H1 (cell line): ENCODE measurements around the gene ATP9B. TPM values are rescaled to one million over a fixed set of nuclear protein-coding genes. Genes with fewer than 3 reads are reported as not detected.

Experiments
- CTCF ChIA-PET: fragments of 300-600 bp; sonication (Branson Sonifier 250); formaldehyde crosslinking; loops from one replicate; lab custom pipeline; 2021; ENCODE audit not compliant: partially characterized antibody; lab: Charles Lee
- POLR2A ChIA-PET: fragments of 300-600 bp; sonication (Branson Sonifier 250); formaldehyde crosslinking; loops from one replicate; lab custom pipeline; 2021; ENCODE audit warnings: inconsistent platforms; ENCODE audit not compliant: partially characterized antibody; lab: Charles Lee
- DNase-seq, 2 experiments: peaks; one replicate each; pipeline versions ENCODE4 v3.0.0 to v3.0.0-alpha.2; 2010 to 2022; ENCODE audit warnings: low spot score in 2 of 2, low read depth in 1 of 2, mixed read lengths in 1 of 2
- FAIRE-seq: peaks from 2 replicates; lab custom pipeline; 2011; peaks lifted over from hg19 to GRCh38; lab: Jason Lieb, UNC
- H2AFZ ChIP-seq: 2 replicates; pipeline ENCODE4 v1.8.1; 2012; ENCODE audit warnings: low read length, inconsistent platforms
- H2AK5ac ChIP-seq: 2 replicates; pipeline ENCODE4 v1.6.1; 2013; ENCODE audit warnings: low read depth, low read length
- H2BK120ac ChIP-seq: replicated peaks from 2 replicates; pipeline ENCODE3; 2013; ENCODE audit warnings: low read depth, low read length, inconsistent platforms
- H2BK12ac ChIP-seq: 2 replicates; pipeline ENCODE4 v1.6.1; 2013; ENCODE audit warnings: low read depth, low read length
- H2BK15ac ChIP-seq: 2 replicates; pipeline ENCODE4 v1.6.1; 2013; ENCODE audit warnings: low read length
- H2BK20ac ChIP-seq: 2 replicates; pipeline ENCODE4 v1.6.1; 2013; ENCODE audit warnings: low read length
- H2BK5ac ChIP-seq: 2 replicates; pipeline ENCODE4 v1.6.1; 2013; ENCODE audit warnings: low read depth, low read length
- H3K14ac ChIP-seq: 2 replicates; pipeline ENCODE4 v1.6.1; 2013; ENCODE audit warnings: inconsistent platforms; ENCODE audit not compliant: insufficient read length
- H3K18ac ChIP-seq: 2 replicates; pipeline ENCODE4 v1.6.1; 2013; ENCODE audit warnings: low read length; ENCODE audit errors: extremely low read depth
- H3K23ac ChIP-seq: 2 replicates; pipeline ENCODE4 v1.6.1; 2013; ENCODE audit warnings: inconsistent platforms; ENCODE audit not compliant: insufficient read length
- H3K23me2 ChIP-seq: 2 replicates; pipeline ENCODE4 v1.6.1; 2013; ENCODE audit warnings: low read depth, low read length
- H3K27ac ChIP-seq: 2 replicates; pipeline ENCODE4 v1.6.1; 2011; ENCODE audit warnings: low read depth, low read length, inconsistent platforms
- H3K27me3 ChIP-seq, 4 experiments: replicated peaks in 1 of 4; 1 replicate in 1 of 4; 2 replicates in 3 of 4; pipeline versions ENCODE4 v1.6.1 to v1.8.1; 2011 to 2013; ENCODE audit warnings: low read length in 3 of 4, mild to moderate bottlenecking in 3 of 4, inconsistent platforms in 2 of 4, mixed read lengths in 2 of 4, moderate library complexity in 1 of 4; ENCODE audit not compliant: control insufficient read depth in 3 of 4, insufficient read depth in 3 of 4; ENCODE audit errors: extremely low read depth in 1 of 4
- H3K36me3 ChIP-seq, 4 experiments: 2 replicates each; pipeline versions ENCODE4 v1.6.1 to v1.8.1; 2011 to 2013; ENCODE audit warnings: mild to moderate bottlenecking in 4 of 4, low read length in 3 of 4, moderate library complexity in 2 of 4, control low read depth in 1 of 4, inconsistent platforms in 1 of 4; ENCODE audit not compliant: insufficient read depth in 4 of 4, control insufficient read depth in 2 of 4
- H3K4ac ChIP-seq: replicated peaks from 2 replicates; pipeline ENCODE3; 2013; ENCODE audit warnings: low read length, low read depth, mixed read lengths, inconsistent platforms; ENCODE audit not compliant: insufficient read length
- H3K4me1 ChIP-seq, 4 experiments: replicated peaks in 1 of 4; 1 replicate in 1 of 4; 2 replicates in 3 of 4; pipeline versions ENCODE4 v1.6.1 to v1.8.1; 2011 to 2013; ENCODE audit warnings: low read length in 3 of 4, inconsistent platforms in 2 of 4, mixed read lengths in 1 of 4; ENCODE audit not compliant: insufficient read depth in 4 of 4, control insufficient read depth in 3 of 4
- H3K4me2 ChIP-seq, 2 experiments: 2 replicates each; pipeline versions ENCODE4 v1.6.1 to v1.8.1; 2011 to 2013; ENCODE audit warnings: low read depth in 2 of 2, low read length in 2 of 2, control low read depth in 1 of 2, inconsistent platforms in 1 of 2, mild to moderate bottlenecking in 1 of 2; ENCODE audit not compliant: insufficient read depth in 1 of 2
- H3K4me3 ChIP-seq, 4 experiments: fragments of 200-600, 300-600 bp in 1 of 4; sonication (generic), shearing (Covaris generic), sonication (Bioruptor Twin) in 1 of 4; 2 replicates each; pipeline versions ENCODE4 v1.5.1 to v1.8.1; 2011 to 2016; ENCODE audit warnings: low read length in 4 of 4, low read depth in 3 of 4, control low read depth in 2 of 4, inconsistent platforms in 2 of 4, mild to moderate bottlenecking in 2 of 4, mixed read lengths in 1 of 4, moderate library complexity in 1 of 4; ENCODE audit not compliant: insufficient read depth in 2 of 4; ENCODE audit errors: extremely low read depth in 1 of 4
- H3K56ac ChIP-seq: replicated peaks from 2 replicates; pipeline ENCODE3; 2013; ENCODE audit warnings: low read depth, mild to moderate bottlenecking, mixed read lengths, low read length, inconsistent platforms; ENCODE audit not compliant: insufficient read length
- H3K79me1 ChIP-seq: 2 replicates; pipeline ENCODE4 v1.6.1; 2013; ENCODE audit warnings: low read depth, low read length, control low read depth
- H3K79me2 ChIP-seq, 2 experiments: 2 replicates each; pipeline versions ENCODE4 v1.6.1 to v1.8.1; 2012 to 2013; ENCODE audit warnings: low read length in 2 of 2, mild to moderate bottlenecking in 2 of 2, inconsistent platforms in 1 of 2; ENCODE audit not compliant: insufficient read depth in 2 of 2, control insufficient read depth in 1 of 2
- H3K9ac ChIP-seq, 4 experiments: replicated peaks in 1 of 4; 1 replicate in 1 of 4; 2 replicates in 3 of 4; pipeline versions ENCODE4 v1.6.1 to v1.8.1; 2011 to 2013; ENCODE audit warnings: low read depth in 3 of 4, low read length in 3 of 4, control low read depth in 2 of 4, mild to moderate bottlenecking in 2 of 4, moderate library complexity in 2 of 4, inconsistent platforms in 1 of 4; ENCODE audit errors: extremely low read depth in 1 of 4
- H3K9me3 ChIP-seq, 2 experiments: 2 replicates each; pipeline versions ENCODE4 v1.6.1 to v1.8.1; 2012 to 2013; ENCODE audit warnings: mild to moderate bottlenecking in 2 of 2, moderate library complexity in 2 of 2, control low read depth in 1 of 2, inconsistent platforms in 1 of 2, low read depth in 1 of 2, low read length in 1 of 2, mixed read lengths in 1 of 2; ENCODE audit not compliant: insufficient read depth in 2 of 2
- H4K20me1 ChIP-seq, 2 experiments: replicated peaks in 1 of 2; 2 replicates each; pipeline versions ENCODE3 to v1.8.1; 2011 to 2013; ENCODE audit warnings: inconsistent platforms in 2 of 2, low read length in 2 of 2, mild to moderate bottlenecking in 1 of 2; ENCODE audit not compliant: insufficient read depth in 2 of 2, control insufficient read depth in 1 of 2
- H4K5ac ChIP-seq: 2 replicates; pipeline ENCODE4 v1.6.1; 2013; ENCODE audit warnings: low read length, low read depth, mixed read lengths, inconsistent platforms; ENCODE audit not compliant: insufficient read length
- H4K8ac ChIP-seq: 2 replicates; pipeline ENCODE4 v1.8.0; 2013; ENCODE audit warnings: mild to moderate bottlenecking, moderate library complexity, low read length, inconsistent platforms; ENCODE audit not compliant: insufficient read depth; ENCODE audit errors: extremely low read depth
- H4K91ac ChIP-seq: replicated peaks from 2 replicates; pipeline ENCODE3; 2013; ENCODE audit warnings: low read length, mixed read lengths, inconsistent platforms; ENCODE audit not compliant: insufficient read length
- BRCA1 ChIP-seq: IDR thresholded peaks from 2 replicates; pipeline ENCODE4 v1.6.1; 2012; ENCODE audit warnings: low read depth, low read length, improper control_type of control experiment
- CHD1 ChIP-seq: IDR thresholded peaks from 2 replicates; pipeline ENCODE4 v1.6.1; 2012; ENCODE audit warnings: low read depth, low read length, improper control_type of control experiment
- CHD2 ChIP-seq: IDR thresholded peaks from 2 replicates; pipeline ENCODE4 v1.6.1; 2012; ENCODE audit warnings: low read length, improper control_type of control experiment
- E2F6 ChIP-seq: IDR thresholded peaks from 2 replicates; pipeline ENCODE4 v1.6.1; 2012; ENCODE audit warnings: inconsistent platforms
- FOSL1 ChIP-seq: IDR thresholded peaks from 2 replicates; pipeline ENCODE4 v1.6.1; 2011; ENCODE audit warnings: mild to moderate bottlenecking, low read depth, low read length, moderate library complexity; ENCODE audit not compliant: insufficient read depth
- GABPA ChIP-seq: IDR thresholded peaks from 2 replicates; pipeline ENCODE4 v1.6.1; 2011; ENCODE audit warnings: mild to moderate bottlenecking, low read length, moderate library complexity, borderline replicate concordance; ENCODE audit not compliant: insufficient read depth
- HDAC2 ChIP-seq, 2 experiments: fragments of 300-600 bp in 1 of 2; sonication (generic) in 1 of 2; IDR thresholded peaks; 2 replicates each; pipeline ENCODE4 v1.6.1; 2011 to 2012; ENCODE audit warnings: low read depth in 2 of 2, low read length in 2 of 2, mild to moderate bottlenecking in 2 of 2, moderate library complexity in 2 of 2, borderline replicate concordance in 1 of 2, inconsistent platforms in 1 of 2
- MAFK ChIP-seq: IDR thresholded peaks from 2 replicates; pipeline ENCODE4 v1.6.1; 2012; ENCODE audit warnings: low read depth, mild to moderate bottlenecking, improper control_type of control experiment, low read length
- RAD21 ChIP-seq, 2 experiments: IDR thresholded peaks in 1 of 2; conservative IDR thresholded peaks in 1 of 2; 2 replicates each; pipeline ENCODE4 v1.6.1; 2011; ENCODE audit warnings: low read depth in 2 of 2, low read length in 2 of 2, improper control_type of control experiment in 1 of 2, inconsistent platforms in 1 of 2, mild to moderate bottlenecking in 1 of 2, moderate library complexity in 1 of 2
- RFX5 ChIP-seq: IDR thresholded peaks from 2 replicates; pipeline ENCODE4 v1.6.1; 2011; ENCODE audit warnings: low read depth, low read length, improper control_type of control experiment, borderline replicate concordance
- SIRT6 ChIP-seq: IDR thresholded peaks from one replicate; pipeline ENCODE4 v1.7.1; 2012; ENCODE audit warnings: low read length, inconsistent platforms
- USF2 ChIP-seq: IDR thresholded peaks from 2 replicates; pipeline ENCODE4 v1.6.1; 2011; ENCODE audit warnings: low read length, improper control_type of control experiment
- WGBS, 2 experiments: shearing (Covaris generic) in 1 of 2; methylation state at CpG; one replicate each; pipeline versions ENCODE4 v1.1.6 to v1.1.7; 2013 to 2015; ENCODE audit warnings: low lambda C conversion rate in 2 of 2, mixed read lengths in 2 of 2, inconsistent platforms in 1 of 2, low coverage in 1 of 2, missing lambda C conversion rate in 1 of 2; ENCODE audit not compliant: insufficient replicate concordance in 2 of 2, insufficient coverage in 1 of 2, insufficient read length in 1 of 2; ENCODE audit errors: extremely low coverage in 1 of 2, missing lambda C conversion rate in 1 of 2; 5-methylcytosine and 5-hydroxymethylcytosine counted together
- polyA plus RNA-seq, 7 experiments: library from polyadenylated mRNA; depleted of rRNA in 3 of 7; stranded (reverse) in 5 of 7; unstranded in 2 of 7; fragments of >200 nt in 5 of 7; fragments of 200-250 nt in 2 of 7; gene quantifications; 1 replicate in 5 of 7; 2 replicates in 1 of 7; 4 replicates in 1 of 7; pipeline versions ENCODE4 v1.2.1 to v1.2.3, GENCODE V29; 2011 to 2013; ENCODE audit warnings: missing spikeins in 2 of 7, mixed read lengths in 2 of 7
- total RNA-seq: library from RNA; stranded (reverse); fragmentation: NEBNext Ultra II Directional; extraction: Animal tissue kit (Norgen Biotek cat#: 25700); gene quantifications from 2 replicates; pipeline ENCODE4 v1.2.1, GENCODE V29; 2021

Gene ATP9B
- total and polyA plus RNA-seq, 2 of the 8 experiments (the other 6 are each of a cell fraction or from before 2014, with no cell fraction given), result 15.1 to 21.7 TPM

GRCh38 chr18:79422783-79423165 lies 353.6 kb downstream of the ATP9B start:
- Histone ChIP-seq H3K4ac (no peak overlapping the region), H4K5ac (no peak overlapping the region), H2BK20ac (no peak overlapping the region), H3K14ac (no peak overlapping the region), H2AK5ac (no peak overlapping the region), H3K4me3 (no peak overlapping the region), H2BK120ac (no peak overlapping the region), H4K91ac (no peak overlapping the region), H3K27ac (no peak overlapping the region), H3K23me2 (no peaks in the 10 kb centered on the region; the same call in 1 of the 2 replicates), H4K20me1 (no peaks in the 10 kb centered on the region), H2BK12ac (no peak overlapping the region), H3K56ac (no peak overlapping the region), H3K23ac (no peak overlapping the region), H3K9ac (no peak overlapping the region), H3K4me1 (no peaks in the 10 kb centered on the region; a peak in 1 of 7 replicates), H3K36me3 (no peaks in the 10 kb centered on the region; a peak in 1 of 8 replicates), H2BK15ac (no peak overlapping the region), H3K27me3 (no peaks in the 10 kb centered on the region), H2BK5ac (no peak overlapping the region), H3K9me3 (no peaks in the 10 kb centered on the region), H2AFZ (no peak overlapping the region), H3K79me1 (no peaks in the 10 kb centered on the region; the same call in 1 of the 2 replicates), H3K79me2 (no peaks in the 10 kb centered on the region), H4K8ac (no peak overlapping the region), H3K18ac (no peak overlapping the region), H3K4me2 (no peak overlapping the region)
- CTCF ChIA-PET, result interaction anchor here (1.0 to 1.7 kb wide), 3 partner anchors 16 to 104 kb away, joined by 3 to 5 read pairs (median 4); no protein-coding TSS in a partner anchor
- FAIRE-seq (no peak), DNase-seq (no peak)
- POLR2A ChIA-PET, result no interaction called here
- WGBS, 2 experiments, result 97% methylated on average over 4 of the region's 12 CpGs; no CpG with 5 or more reads in 1 of the 2 experiments
- TF ChIP-seq HDAC2 (IDR thresholded peaks at IDR 0.05; ENCODE audit: borderline replicate concordance in 1 of 2, low read depth in 2 of 2, low read length in 2 of 2), result no peak
- no peak for TF ChIP-seq SIRT6
- TF ChIP-seq BRCA1, result no peak
- no peak for TF ChIP-seq USF2
- TF ChIP-seq CHD2, result no peak
- no peak for TF ChIP-seq E2F6
- TF ChIP-seq CHD1, result no peak
- TF ChIP-seq MAFK, result no peak
- TF ChIP-seq GABPA, result no peak
- no peak for TF ChIP-seq RFX5
- TF ChIP-seq FOSL1, result no peak
- no peak for TF ChIP-seq RAD21 (IDR thresholded peaks at IDR 0.05 in 1 of 2, conservative IDR thresholded peaks at IDR 0.05 in 1 of 2; ENCODE audit: low read depth in 2 of 2, low read length in 2 of 2)
